CD4-positive, alpha-beta memory T cell (primary cell): ENCODE results near the gene FOXL3. TPM values are rescaled to one million over a fixed set of nuclear protein-coding genes. Genes with fewer than 3 reads are reported as not detected.
"Not testable (repeated sequence)": the region's sequence is repeated elsewhere in the genome, so short reads cannot be mapped to it uniquely, and the experiment has no call there.

Experiments used
- CTCF ChIA-PET: fragments of 350-600 bp; sonication (Branson Sonifier 250); formaldehyde crosslinking; loops from one replicate; lab custom pipeline; 2021; ENCODE audit warnings: inconsistent platforms; ENCODE audit not compliant: partially characterized antibody; lab: Charles Lee
- POLR2A ChIA-PET: fragments of 350-600 bp; sonication (Branson Sonifier 250); formaldehyde crosslinking; loops from one replicate; lab custom pipeline; 2021; ENCODE audit not compliant: partially characterized antibody; lab: Charles Lee
- DNase-seq, 5 donors: peaks; one replicate each; pipeline versions ENCODE4 v3.0.0 to v3.0.0-alpha.2; 2020 to 2022; ENCODE audit warnings: mixed read lengths in 1 of 5
- H3K27ac ChIP-seq: one replicate; pipeline ENCODE4 v1.7.0; 2013; ENCODE audit warnings: low read depth, low read length
- H3K27me3 ChIP-seq: 2 replicates; pipeline ENCODE4 v1.7.0; 2013; ENCODE audit warnings: mild to moderate bottlenecking, low read length, moderate library complexity; ENCODE audit not compliant: insufficient read depth
- H3K36me3 ChIP-seq: 2 replicates; pipeline ENCODE4 v1.7.0; 2013; ENCODE audit warnings: mild to moderate bottlenecking, low read length, moderate library complexity; ENCODE audit not compliant: insufficient read depth
- H3K4me1 ChIP-seq: 2 replicates; pipeline ENCODE4 v1.7.0; 2013; ENCODE audit warnings: mild to moderate bottlenecking, low read length, moderate library complexity; ENCODE audit not compliant: insufficient read depth
- H3K4me3 ChIP-seq, 2 donors: one replicate each; pipeline ENCODE4 v1.7.0; 2013; ENCODE audit warnings: low read length in 2 of 2, mild to moderate bottlenecking in 1 of 2
- H3K9me3 ChIP-seq, 2 donors: one replicate each; pipeline ENCODE4 v1.7.0; 2013; ENCODE audit warnings: low read length in 2 of 2, control low read depth in 1 of 2; ENCODE audit not compliant: control insufficient read depth in 1 of 2
- H3K27ac Mint-ChIP-seq, 7 donors: one replicate each; pipeline ENCODE4 v1.8.0; 2020 to 2021; ENCODE audit warnings: mixed read lengths in 7 of 7, mild to moderate bottlenecking in 6 of 7, inconsistent platforms in 3 of 7, moderate library complexity in 3 of 7
- H3K27me3 Mint-ChIP-seq, 2 donors: one replicate each; pipeline ENCODE4 v1.8.0; 2020 to 2021; ENCODE audit warnings: mixed read lengths in 2 of 2
- H3K36me3 Mint-ChIP-seq, 2 donors: one replicate each; pipeline ENCODE4 v1.8.0; 2020 to 2021; ENCODE audit warnings: mixed read lengths in 2 of 2, inconsistent platforms in 1 of 2, mild to moderate bottlenecking in 1 of 2
- H3K4me1 Mint-ChIP-seq, 4 donors: one replicate each; pipeline ENCODE4 v1.8.0; 2020 to 2021; ENCODE audit warnings: mixed read lengths in 4 of 4, mild to moderate bottlenecking in 1 of 4
- H3K4me3 Mint-ChIP-seq, 8 donors: one replicate each; pipeline ENCODE4 v1.8.0; 2020 to 2021; ENCODE audit warnings: mixed read lengths in 8 of 8, mild to moderate bottlenecking in 7 of 8, moderate library complexity in 6 of 8, inconsistent platforms in 3 of 8
- H3K9me3 Mint-ChIP-seq, 8 donors: one replicate each; pipeline ENCODE4 v1.8.0; 2020 to 2021; ENCODE audit warnings: mixed read lengths in 8 of 8, mild to moderate bottlenecking in 5 of 8, inconsistent platforms in 3 of 8, moderate library complexity in 1 of 8
- intact Hi-C: fragments of 100-400 bp; cut with micrococcal nuclease; formaldehyde crosslinking; loops from one replicate; pipeline ENCODE4 v1.15.1; 2023
- polyA plus RNA-seq, 2 donors: library from polyadenylated mRNA; unstranded; fragments of 300-500 nt; fragmentation: Illumina TruSeq; gene quantifications; one replicate each; pipeline ENCODE4 v1.2.3, GENCODE V29; 2021
- total RNA-seq, 2 experiments: library from RNA; stranded (reverse); gene quantifications; one replicate each; pipeline ENCODE4 v1.2.3, GENCODE V29; 2021

Gene FOXL3
- total RNA-seq = not detected
- not detected for polyA plus RNA-seq

DNA sequence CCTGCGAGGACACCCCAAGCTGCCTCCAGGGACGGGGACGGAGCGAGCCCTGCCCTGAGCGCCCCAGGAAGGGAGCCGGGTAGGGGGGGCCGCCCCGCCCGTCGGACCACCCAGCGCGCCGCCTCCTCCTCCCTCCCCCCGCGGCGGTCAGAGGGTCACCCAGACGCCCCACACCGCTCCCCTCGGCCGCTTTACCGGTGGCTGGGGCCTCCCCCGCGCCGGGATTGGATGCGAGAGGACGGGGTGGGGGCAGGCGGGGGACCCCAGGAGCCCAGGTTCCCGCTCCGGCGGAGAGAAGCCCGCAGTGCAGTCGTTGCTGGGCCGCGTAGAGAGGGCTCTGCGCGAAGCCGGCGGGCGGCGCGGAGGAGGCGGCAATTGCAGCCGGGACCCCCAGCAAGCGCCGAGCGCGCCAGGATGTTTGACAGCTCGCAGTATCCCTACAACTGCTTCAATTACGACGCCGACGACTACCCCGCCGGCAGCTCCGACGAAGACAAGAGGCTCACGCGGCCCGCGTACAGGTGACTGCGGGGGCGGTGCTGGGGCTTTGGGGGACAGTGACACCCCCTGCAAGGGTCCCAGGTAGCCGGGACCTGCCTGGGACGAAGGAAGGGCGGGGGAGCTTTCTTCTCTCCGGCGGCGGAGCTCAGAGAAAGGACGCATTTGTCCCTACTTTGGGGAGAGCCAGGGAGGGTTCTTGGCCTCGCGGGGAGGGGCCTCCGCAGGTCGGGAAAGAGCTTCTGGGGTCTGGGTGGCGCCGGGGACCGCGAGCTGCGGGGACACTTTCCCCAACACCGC lies at the start of gene FOXL3:
TSS of gene FOXL3 (plus strand) at position 415 of the 798 bp plus-strand sequence. CDS start at position 415, 0 bp downstream.
- H3K27ac ChIP-seq = no peak within 1 kb of the TSS
- Mint-ChIP-seq H3K27ac (no peak within 1 kb of the TSS), H3K36me3 (no peaks in the 10 kb centered on the region), H3K4me3 (no peak within 1 kb of the TSS), H3K4me1 (no peaks in the 10 kb centered on the region), H3K27me3 (peaks cover 30 to 31% of the 10 kb centered on the region in 2 donors), H3K9me3 (peaks cover 0 to 3% (median 0%) of the 10 kb centered on the region in 8 donors)
- no peak within 1 kb of the TSS for H3K4me3 ChIP-seq
- peaks cover 6% of the 10 kb centered on the region for H3K27me3 ChIP-seq
- intact Hi-C loops = no loop called here
- ChIA-PET CTCF (no interaction called here), POLR2A (no interaction called here)
- no peak for DNase-seq
- no peaks in the 10 kb centered on the region for H3K4me1 ChIP-seq
- H3K36me3 ChIP-seq = no peaks in the 10 kb centered on the region
- H3K9me3 ChIP-seq = no peaks in the 10 kb centered on the region

- CTCF ChIA-PET = no interaction called here
- POLR2A ChIA-PET = no interaction called here
- intact Hi-C loops = no loop called here
- Mint-ChIP-seq H3K36me3 (no peaks in the 10 kb centered on the region), H3K4me3 (no peak overlapping the region), H3K4me1 (peaks cover 0 to 4% (median 0%) of the 10 kb centered on the region in 4 donors), H3K27me3 (no peaks in the 10 kb centered on the region), H3K27ac (no peak overlapping the region), H3K9me3 (peaks cover 0 to 3% (median 0%) of the 10 kb centered on the region in 8 donors)
- Histone ChIP-seq H3K36me3 (no peaks in the 10 kb centered on the region), H3K9me3 (no peaks in the 10 kb centered on the region), H3K27ac (no peak overlapping the region), H3K4me1 (no peaks in the 10 kb centered on the region), H3K27me3 (no peaks in the 10 kb centered on the region), H3K4me3 (no peak overlapping the region)
- DNase-seq = no peak
Measured at GRCh38 chr7:240887-241421, 49.0 kb upstream of the FOXL3 start.

DNA sequence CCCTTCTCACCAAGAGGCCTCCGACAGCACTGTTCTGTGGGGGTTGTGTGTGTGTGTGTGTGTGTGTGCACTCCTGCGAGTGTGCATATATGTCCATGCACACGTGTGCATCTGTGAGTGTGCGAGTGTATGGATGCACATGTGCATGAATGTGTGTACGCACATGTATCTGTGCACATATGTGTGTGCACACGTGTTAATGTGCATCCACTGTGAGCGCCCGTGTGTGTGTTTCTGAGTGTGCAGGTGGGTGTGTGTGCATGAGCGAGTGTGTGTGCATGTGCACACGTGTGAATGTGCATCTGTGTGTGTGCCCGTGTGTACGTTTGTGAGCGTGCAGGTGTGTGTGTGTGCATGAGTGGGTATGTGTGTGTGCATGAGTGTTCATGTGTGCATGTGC lies 48.5 kb upstream of the FOXL3 start:
- Histone ChIP-seq H3K4me3 (no peak overlapping the region), H3K27ac (no peak overlapping the region), H3K27me3 (no peaks in the 10 kb centered on the region), H3K9me3 (no peaks in the 10 kb centered on the region), H3K4me1 (no peaks in the 10 kb centered on the region), H3K36me3 (no peaks in the 10 kb centered on the region)
- DNase-seq = no peak
- Mint-ChIP-seq H3K27me3 (peaks cover 0 to 1% of the 10 kb centered on the region in 2 donors), H3K9me3 (peaks cover 0 to 3% (median 0%) of the 10 kb centered on the region in 8 donors), H3K36me3 (no peaks in the 10 kb centered on the region), H3K4me3 (no peak overlapping the region), H3K27ac (no peak overlapping the region), H3K4me1 (peaks cover 0 to 4% (median 0%) of the 10 kb centered on the region in 4 donors)
- ChIA-PET CTCF (no interaction called here), POLR2A (no interaction called here)
- intact Hi-C loops = no loop called here

GRCh38 chr7:242826-243579 lies 47.0 kb upstream of the FOXL3 start:
- H3K4me1 Mint-ChIP-seq = not testable (repeated sequence)

DNA sequence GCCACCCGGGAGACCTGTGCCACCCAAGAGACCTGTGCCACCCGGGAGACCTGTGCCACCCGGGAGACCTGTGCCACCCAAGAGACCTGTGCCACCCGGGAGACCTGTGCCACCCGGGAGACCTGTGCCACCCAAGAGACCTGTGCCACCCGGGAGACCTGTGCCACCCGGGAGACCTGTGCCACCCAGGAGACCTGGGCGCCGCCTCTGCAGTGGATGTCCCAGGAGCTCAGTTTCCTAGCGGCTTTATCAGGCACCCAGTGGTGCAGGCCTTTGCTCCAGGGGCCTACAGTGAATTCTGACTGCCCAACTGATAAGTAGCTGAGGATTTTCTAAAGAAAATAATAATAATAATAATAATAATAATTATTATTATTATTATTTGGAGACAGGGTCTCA lies 46.4 kb upstream of the FOXL3 start:
- H3K27me3 ChIP-seq, POLR2A ChIA-PET, DNase-seq, H3K9me3 Mint-ChIP-seq, H3K4me1 Mint-ChIP-seq, H3K27ac ChIP-seq, H3K4me3 Mint-ChIP-seq, CTCF ChIA-PET, H3K27ac Mint-ChIP-seq, H3K9me3 ChIP-seq, H3K4me3 ChIP-seq, H3K4me1 ChIP-seq, H3K36me3 ChIP-seq, H3K27me3 Mint-ChIP-seq, H3K36me3 Mint-ChIP-seq, intact Hi-C loops: not testable (repeated sequence)

More at GRCh38 chr7:242826-243579, 47.0 kb upstream of the FOXL3 start:
- CTCF ChIA-PET, H3K9me3 ChIP-seq, H3K4me3 Mint-ChIP-seq, H3K9me3 Mint-ChIP-seq, POLR2A ChIA-PET, H3K27ac ChIP-seq, H3K36me3 Mint-ChIP-seq, H3K36me3 ChIP-seq, H3K4me3 ChIP-seq, H3K27me3 ChIP-seq, intact Hi-C loops, DNase-seq, H3K27me3 Mint-ChIP-seq, H3K27ac Mint-ChIP-seq, H3K4me1 ChIP-seq: not testable (repeated sequence)

DNA sequence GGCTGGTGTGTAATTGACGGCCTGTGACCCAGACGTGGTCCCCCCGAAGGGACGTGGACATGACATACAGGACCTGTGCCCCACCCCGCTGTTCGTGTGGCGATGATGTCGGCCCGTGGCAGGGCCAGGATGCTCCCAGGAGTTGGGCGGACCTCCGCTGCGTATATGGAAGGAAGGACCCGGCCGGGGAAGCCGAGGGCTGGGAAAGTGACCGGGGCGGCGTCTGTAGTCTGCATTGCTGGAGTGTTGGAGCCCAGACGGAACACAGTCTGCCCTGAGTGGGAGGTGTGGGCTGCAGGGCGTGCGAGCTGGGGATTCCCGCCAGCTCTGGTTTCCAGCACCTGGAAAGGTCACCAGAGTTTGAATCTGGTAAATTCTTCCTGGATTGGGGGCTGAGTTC lies 45.0 kb upstream of the FOXL3 start:
- Histone ChIP-seq H3K9me3 (no peaks in the 10 kb centered on the region), H3K36me3 (no peaks in the 10 kb centered on the region), H3K27me3 (no peaks in the 10 kb centered on the region), H3K27ac (no peak overlapping the region), H3K4me1 (no peaks in the 10 kb centered on the region), H3K4me3 (no peak overlapping the region)
- DNase-seq = no peak
- Mint-ChIP-seq H3K4me3 (no peak overlapping the region), H3K9me3 (peaks cover 0 to 3% (median 0%) of the 10 kb centered on the region in 8 donors), H3K4me1 (peaks cover 0 to 4% (median 0%) of the 10 kb centered on the region in 4 donors), H3K36me3 (no peaks in the 10 kb centered on the region), H3K27me3 (peaks cover 0 to 1% of the 10 kb centered on the region in 2 donors), H3K27ac (no peak overlapping the region)
- ChIA-PET CTCF (no interaction called here), POLR2A (no interaction called here)
- intact Hi-C loops = no loop called here

DNA sequence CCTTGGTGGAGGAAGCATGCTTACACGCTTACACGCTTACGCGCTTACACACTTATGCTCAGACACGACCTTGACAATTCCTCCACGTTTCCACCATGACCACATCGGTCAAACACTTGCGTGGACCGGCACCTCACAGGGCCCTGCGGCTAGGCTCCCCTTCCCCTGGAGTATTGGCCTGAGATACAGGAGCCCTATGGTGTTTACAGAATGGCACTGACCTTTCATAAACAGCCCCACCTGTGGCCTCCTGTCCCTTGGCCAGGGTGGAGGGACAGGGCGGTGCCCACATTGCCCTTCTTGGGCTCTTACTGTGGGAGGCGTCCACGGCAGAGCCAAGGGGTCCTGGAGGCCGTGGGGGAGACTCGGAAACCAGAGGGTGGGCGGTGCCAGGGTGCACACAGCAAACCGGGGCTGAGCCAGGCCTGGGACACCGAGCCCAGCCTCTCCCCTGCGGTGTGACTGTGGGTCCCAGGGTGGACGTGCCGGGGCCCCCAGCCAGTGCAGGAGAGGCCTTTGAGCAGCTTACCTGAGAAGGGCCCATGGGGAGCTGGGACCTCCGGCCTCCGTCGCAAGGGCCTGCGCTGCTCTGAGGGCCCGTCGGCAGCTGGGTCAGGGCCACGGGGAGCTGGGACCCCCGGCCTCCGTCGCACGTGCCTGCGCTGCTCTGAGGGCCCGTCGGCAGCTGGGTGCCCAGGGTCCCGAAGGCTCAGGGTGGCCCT lies 44.2 kb upstream of the FOXL3 start:
- DNase-seq = no peak
- no peak overlapping the region for H3K4me3 ChIP-seq
- POLR2A ChIA-PET = no interaction called here
- no peak overlapping the region for H3K27ac Mint-ChIP-seq
- H3K36me3 Mint-ChIP-seq = no peaks in the 10 kb centered on the region
- no peaks in the 10 kb centered on the region for H3K36me3 ChIP-seq
- H3K27me3 Mint-ChIP-seq = peaks cover 0 to 1% of the 10 kb centered on the region in 2 donors
- H3K4me1 Mint-ChIP-seq = peaks cover 0 to 4% (median 0%) of the 10 kb centered on the region in 4 donors
- H3K27ac ChIP-seq = no peak overlapping the region
- H3K4me3 Mint-ChIP-seq = no peak overlapping the region
- no peaks in the 10 kb centered on the region for H3K27me3 ChIP-seq
- peaks cover 0 to 3% (median 0%) of the 10 kb centered on the region in 8 donors for H3K9me3 Mint-ChIP-seq
- no peaks in the 10 kb centered on the region for H3K4me1 ChIP-seq
- H3K9me3 ChIP-seq = no peaks in the 10 kb centered on the region
- intact Hi-C loops = no loop called here
- CTCF ChIA-PET = no interaction called here
